HAP-1 (cell line): ENCODE measurements around the gene ST6GAL1.

Experiments
- DNase-seq, 2 experiments: peaks; one replicate each; pipeline ENCODE4 v3.0.0-alpha.2; 2016 to 2020; ENCODE audit warnings: low spot score in 2 of 2
- H3K27me3 ChIP-seq: fragments of 250-450 bp; sonication (Bioruptor Pico); 2 replicates; pipeline ENCODE4 v1.5.1; 2020; ENCODE audit warnings: low read depth, mild to moderate bottlenecking, moderate library complexity
- H3K36me3 ChIP-seq: fragments of 250-450 bp; sonication (Bioruptor Pico); replicated peaks from 2 replicates; pipeline ENCODE4 v1.5.1; 2020; ENCODE audit warnings: mild to moderate bottlenecking
- H3K4me1 ChIP-seq: fragments of 250-450 bp; sonication (Bioruptor Pico); 2 replicates; pipeline ENCODE4 v1.5.1; 2020; ENCODE audit warnings: mild to moderate bottlenecking
- H3K4me3 ChIP-seq: fragments of 250-450 bp; sonication (Bioruptor Pico); 2 replicates; pipeline ENCODE4 v1.5.1; 2020; ENCODE audit warnings: mild to moderate bottlenecking, moderate library complexity
- H3K9me3 ChIP-seq: fragments of 250-450 bp; sonication (Bioruptor Pico); 2 replicates; pipeline ENCODE4 v1.5.1; 2020; ENCODE audit warnings: mild to moderate bottlenecking, moderate library complexity
- in situ Hi-C: fragments of 300-500 bp; cut with MboI; formaldehyde crosslinking; loops from 3 replicates; pipeline ENCODE4 v1.14.3; 2020; ENCODE audit warnings: low sequenced_read_pairs, inconsistent platforms, mixed read lengths

Gene ST6GAL1

GRCh38 chr3:187024536-187025226 is 94.4 kb downstream of the ST6GAL1 start:
- Histone ChIP-seq H3K4me3 (no peak overlapping the region), H3K9me3 (no peaks in the 10 kb centered on the region), H3K4me1 (no peaks in the 10 kb centered on the region), H3K36me3 (no peaks in the 10 kb centered on the region; the same call in 1 of the 2 replicates), H3K27me3 (no peaks in the 10 kb centered on the region)
- in situ Hi-C loops: no loop called here
- DNase-seq: no peak

GRCh38 chr3:187025254-187025655 is 94.9 kb downstream of the ST6GAL1 start:
- Histone ChIP-seq H3K36me3 (no peaks in the 10 kb centered on the region), H3K4me3 (no peak overlapping the region), H3K27me3 (no peaks in the 10 kb centered on the region), H3K4me1 (no peaks in the 10 kb centered on the region), H3K9me3 (no peaks in the 10 kb centered on the region)
- DNase-seq: no peak
- in situ Hi-C loops: no loop called here

- no peaks in the 10 kb centered on the region for H3K27me3 ChIP-seq
- in situ Hi-C loops: no loop called here
- H3K4me3 ChIP-seq: no peak overlapping the region
- H3K9me3 ChIP-seq: no peaks in the 10 kb centered on the region
- no peak for DNase-seq
- H3K4me1 ChIP-seq: no peaks in the 10 kb centered on the region
- no peaks in the 10 kb centered on the region for H3K36me3 ChIP-seq
These were observed 95.5 kb downstream of the ST6GAL1 start for GRCh38 chr3:187025656-187026316.

GRCh38 chr3:187026317-187026670 is 96.0 kb downstream of the ST6GAL1 start:
- no peak overlapping the region for H3K4me3 ChIP-seq
- H3K4me1 ChIP-seq: no peaks in the 10 kb centered on the region
- no peaks in the 10 kb centered on the region for H3K9me3 ChIP-seq
- H3K27me3 ChIP-seq: no peaks in the 10 kb centered on the region
- in situ Hi-C loops: no loop called here
- H3K36me3 ChIP-seq: no peaks in the 10 kb centered on the region
- DNase-seq: no peak

GRCh38 chr3:187027531-187028278 is 97.4 kb downstream of the ST6GAL1 start:
- H3K4me3 ChIP-seq: no peak overlapping the region

GRCh38 chr3:187031934-187032333 is 101.6 kb downstream of the ST6GAL1 start:
- in situ Hi-C loops: no loop called here
- no peak overlapping the region for H3K4me3 ChIP-seq
- H3K36me3 ChIP-seq: no peaks in the 10 kb centered on the region
- H3K27me3 ChIP-seq: no peaks in the 10 kb centered on the region
- no peak for DNase-seq
- H3K4me1 ChIP-seq: no peaks in the 10 kb centered on the region
- H3K9me3 ChIP-seq: no peaks in the 10 kb centered on the region

More at GRCh38 chr3:187027531-187028278, 97.4 kb downstream of the ST6GAL1 start:
- H3K36me3 ChIP-seq: no peaks in the 10 kb centered on the region
- DNase-seq: no peak
- no peaks in the 10 kb centered on the region for H3K27me3 ChIP-seq
- no peaks in the 10 kb centered on the region for H3K9me3 ChIP-seq
- in situ Hi-C loops: no loop called here
- no peaks in the 10 kb centered on the region for H3K4me1 ChIP-seq

GRCh38 chr3:187036394-187036793 is 106.1 kb downstream of the ST6GAL1 start:
- H3K27me3 ChIP-seq: no peaks in the 10 kb centered on the region
- H3K4me1 ChIP-seq: no peaks in the 10 kb centered on the region
- no peaks in the 10 kb centered on the region for H3K9me3 ChIP-seq
- H3K4me3 ChIP-seq: no peak overlapping the region
- DNase-seq: no peak
- in situ Hi-C loops: no loop called here
- peaks cover 21% of the 10 kb centered on the region for H3K36me3 ChIP-seq

GRCh38 chr3:187039100-187039722 is 108.9 kb downstream of the ST6GAL1 start:
- DNase-seq: no peak
- Histone ChIP-seq H3K4me1 (no peaks in the 10 kb centered on the region; the same call in 1 of the 2 replicates), H3K4me3 (no peak overlapping the region), H3K27me3 (no peaks in the 10 kb centered on the region), H3K36me3 (peaks cover 39% of the 10 kb centered on the region), H3K9me3 (no peaks in the 10 kb centered on the region)
- in situ Hi-C loops: no loop called here

- in situ Hi-C loops: no loop called here
- peaks cover 43% of the 10 kb centered on the region for H3K36me3 ChIP-seq
- no peaks in the 10 kb centered on the region for H3K9me3 ChIP-seq
- no peak overlapping the region for H3K4me3 ChIP-seq
- H3K4me1 ChIP-seq: peaks cover 5% of the 10 kb centered on the region
- H3K27me3 ChIP-seq: no peaks in the 10 kb centered on the region
- DNase-seq: no peak
These were observed 109.5 kb downstream of the ST6GAL1 start for GRCh38 chr3:187039723-187040414.

- peaks cover 5% of the 10 kb centered on the region for H3K4me1 ChIP-seq
- no peak overlapping the region for H3K4me3 ChIP-seq
- no peaks in the 10 kb centered on the region for H3K9me3 ChIP-seq
- DNase-seq: no peak
- H3K36me3 ChIP-seq: peaks cover 43% of the 10 kb centered on the region
- H3K27me3 ChIP-seq: no peaks in the 10 kb centered on the region
- in situ Hi-C loops: no loop called here
These were observed 110.4 kb downstream of the ST6GAL1 start for GRCh38 chr3:187040516-187041361.

- peaks cover 50% of the 10 kb centered on the region for H3K36me3 ChIP-seq
- H3K4me1 ChIP-seq: peaks cover 5% of the 10 kb centered on the region
- no peak for DNase-seq
These were observed 111.3 kb downstream of the ST6GAL1 start for GRCh38 chr3:187041362-187042307.

GRCh38 chr3:187042346-187042745 is 112.0 kb downstream of the ST6GAL1 start:
- Histone ChIP-seq H3K36me3 (peaks cover 50% of the 10 kb centered on the region), H3K27me3 (no peaks in the 10 kb centered on the region), H3K9me3 (no peaks in the 10 kb centered on the region), H3K4me3 (no peak overlapping the region), H3K4me1 (peaks cover 5% of the 10 kb centered on the region)
- in situ Hi-C loops: no loop called here
- DNase-seq: no peak

More at GRCh38 chr3:187041362-187042307, 111.3 kb downstream of the ST6GAL1 start:
- no peak overlapping the region for H3K4me3 ChIP-seq
- no peaks in the 10 kb centered on the region for H3K27me3 ChIP-seq
- in situ Hi-C loops: no loop called here
- H3K9me3 ChIP-seq: no peaks in the 10 kb centered on the region
